OCI-LY1 (cell line): Measurements from ENCODE around the gene CCBE1.

Source experiments
- H2AFZ ChIP-seq: fragments of 200-600 bp; sonication (generic), shearing (Covaris generic); 2 replicates; pipeline ENCODE4 v1.6.0; 2014; ENCODE audit warnings: antibody characterized with exemption, mild to moderate bottlenecking, low read length
- H3F3A ChIP-seq: fragments of 200-600 bp; sonication (generic), shearing (Covaris generic); 2 replicates; pipeline ENCODE4 v1.6.0; 2014; ENCODE audit warnings: mild to moderate bottlenecking, antibody characterized with exemption, low read length, moderate library complexity; ENCODE audit not compliant: insufficient read depth
- H3K27ac ChIP-seq: fragments of 200-600 bp; sonication (generic); 2 replicates; pipeline ENCODE4 v1.5.1; 2014; ENCODE audit warnings: low read length, mixed run types, mild to moderate bottlenecking, low read depth; ENCODE audit not compliant: poor library complexity, severe bottlenecking
- H3K27me3 ChIP-seq: fragments of 200-600 bp; sonication (generic); 2 replicates; pipeline ENCODE4 v1.6.0; 2014; ENCODE audit warnings: antibody characterized with exemption, mild to moderate bottlenecking, low read length, moderate library complexity; ENCODE audit not compliant: insufficient read depth
- H3K36me3 ChIP-seq: fragments of 200-600 bp; sonication (generic); 2 replicates; pipeline ENCODE4 v1.6.1; 2014; ENCODE audit warnings: mild to moderate bottlenecking, antibody characterized with exemption, low read length, moderate library complexity, mixed read lengths; ENCODE audit not compliant: insufficient read depth
- H3K4me1 ChIP-seq: fragments of 200-600 bp; sonication (generic); 2 replicates; pipeline ENCODE4 v1.5.1; 2014; ENCODE audit warnings: mild to moderate bottlenecking, low read length, moderate library complexity; ENCODE audit not compliant: insufficient read depth, severe bottlenecking
- H3K4me2 ChIP-seq: fragments of 200-600 bp; sonication (generic), shearing (Covaris generic); 2 replicates; pipeline ENCODE4 v1.6.1; 2014; ENCODE audit warnings: low read length
- H3K4me3 ChIP-seq: fragments of 200-600 bp; sonication (generic); 2 replicates; pipeline ENCODE4 v1.5.1; 2014; ENCODE audit warnings: low read length, low read depth, mild to moderate bottlenecking, mixed read lengths; ENCODE audit not compliant: poor library complexity, severe bottlenecking
- H3K79me2 ChIP-seq: fragments of 200-600 bp; shearing (Covaris generic); 2 replicates; pipeline ENCODE4 v1.6.1; 2016; ENCODE audit warnings: mixed run types, low read length, mixed read lengths; ENCODE audit not compliant: insufficient read depth
- H3K9ac ChIP-seq: fragments of 200-600 bp; sonication (generic), shearing (Covaris generic); 2 replicates; pipeline ENCODE4 v1.6.1; 2014; ENCODE audit warnings: mild to moderate bottlenecking, low read length, mixed read lengths
- H3K9me2 ChIP-seq: fragments of 200-600 bp; sonication (generic), shearing (Covaris generic); 2 replicates; pipeline ENCODE4 v1.6.1; 2014; ENCODE audit warnings: low read depth, mild to moderate bottlenecking, low read length, mixed read lengths
- H3K9me3 ChIP-seq: fragments of 200-600 bp; shearing (Covaris generic); 2 replicates; pipeline ENCODE4 v1.6.1; 2014; ENCODE audit warnings: low read length, mixed read lengths
- H4K20me1 ChIP-seq: fragments of 200-600 bp; sonication (generic), shearing (Covaris generic); 2 replicates; pipeline ENCODE4 v1.6.0; 2016; ENCODE audit warnings: mild to moderate bottlenecking, low read length; ENCODE audit not compliant: insufficient read depth
- CTCF ChIP-seq: fragments of 200-600 bp; sonication (generic), shearing (Covaris generic); IDR thresholded peaks from 2 replicates; pipeline ENCODE4 v1.5.1; 2017; ENCODE audit warnings: mild to moderate bottlenecking, antibody characterized with exemption, low read length, moderate library complexity, mixed read lengths
- EZH2 ChIP-seq: fragments of 200-600 bp; sonication (generic), shearing (Covaris generic); IDR thresholded peaks from 2 replicates; pipeline ENCODE4 v1.8.0; 2017; ENCODE audit warnings: borderline replicate concordance, mixed run types, mild to moderate bottlenecking, antibody characterized with exemption, low read length, moderate library complexity, mixed read lengths

Gene CCBE1

DNA sequence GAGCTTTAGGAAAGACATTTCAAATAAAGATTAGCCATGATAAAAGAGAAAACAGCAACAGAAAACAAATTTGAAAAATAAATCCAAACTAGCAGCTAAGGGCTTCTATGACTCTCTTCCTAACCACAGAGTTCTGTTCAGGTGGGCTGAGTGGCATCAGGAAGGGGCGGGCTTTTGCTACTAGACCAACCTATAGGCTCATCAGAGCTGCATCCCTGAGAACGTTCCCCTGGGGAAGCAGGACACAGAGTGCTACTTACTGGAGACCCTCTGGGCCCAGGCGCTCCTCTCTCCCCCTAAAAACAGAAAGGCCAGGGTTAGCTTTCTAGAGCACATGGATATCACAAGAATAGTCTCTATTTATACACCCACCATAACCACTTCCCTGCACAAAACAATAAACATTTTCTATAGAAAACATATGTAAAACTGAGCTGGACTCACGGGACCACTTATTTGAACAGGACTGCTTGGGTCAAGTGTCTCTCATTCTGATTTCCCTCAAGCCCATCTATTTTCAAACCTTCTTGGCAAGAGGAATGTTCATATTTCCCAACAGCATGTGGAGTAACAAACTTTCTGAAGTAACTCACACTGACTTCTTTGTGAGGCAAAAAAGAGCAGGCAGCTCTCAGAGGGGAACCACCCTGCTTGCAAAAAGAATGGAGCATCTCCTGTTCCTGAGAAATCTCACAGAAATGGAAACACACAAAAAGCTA is 259.2 kb downstream of the CCBE1 start:
- Histone ChIP-seq H4K20me1 (no peaks in the 10 kb centered on the region), H3K27me3 (no peaks in the 10 kb centered on the region; the same call in 1 of the 2 replicates), H3K4me2 (no peak overlapping the region), H3K4me1 (no peaks in the 10 kb centered on the region), H3K4me3 (no peak overlapping the region), H3K27ac (no peak overlapping the region), H3K79me2 (no peaks in the 10 kb centered on the region), H3K9ac (no peak overlapping the region), H2AFZ (no peak overlapping the region), H3K9me3 (no peaks in the 10 kb centered on the region), H3F3A (no peaks in the 10 kb centered on the region), H3K36me3 (no peaks in the 10 kb centered on the region), H3K9me2 (no peaks in the 10 kb centered on the region)
- TF ChIP-seq EZH2 (no peak), CTCF (no peak)

GRCh38 chr18:59432803-59433597 is 264.2 kb downstream of the CCBE1 start:
- Histone ChIP-seq H4K20me1 (no peaks in the 10 kb centered on the region), H3K4me2 (no peak overlapping the region), H3K9me2 (no peaks in the 10 kb centered on the region), H3K9me3 (no peaks in the 10 kb centered on the region), H3K4me3 (no peak overlapping the region), H3K36me3 (no peaks in the 10 kb centered on the region), H3K79me2 (no peaks in the 10 kb centered on the region), H3K9ac (no peak overlapping the region), H3K27ac (no peak overlapping the region), H3K27me3 (no peaks in the 10 kb centered on the region; the same call in 1 of the 2 replicates), H3K4me1 (no peaks in the 10 kb centered on the region), H3F3A (no peaks in the 10 kb centered on the region), H2AFZ (no peak overlapping the region)
- TF ChIP-seq CTCF (no peak), EZH2 (no peak)

- no peaks in the 10 kb centered on the region for H3K79me2 ChIP-seq
- no peak overlapping the region for H3K4me2 ChIP-seq
- H3K36me3 ChIP-seq = no peaks in the 10 kb centered on the region
- H3K4me1 ChIP-seq = no peaks in the 10 kb centered on the region
- no peak overlapping the region for H2AFZ ChIP-seq
- H3K9me2 ChIP-seq = no peaks in the 10 kb centered on the region
- H3K27ac ChIP-seq = no peak overlapping the region
- H3K4me3 ChIP-seq = no peak overlapping the region
- H3K9me3 ChIP-seq = no peaks in the 10 kb centered on the region
- H3K9ac ChIP-seq = no peak overlapping the region
- H3F3A ChIP-seq = no peaks in the 10 kb centered on the region
- TF ChIP-seq EZH2 = no peak
- TF ChIP-seq CTCF = no peak
- no peaks in the 10 kb centered on the region for H4K20me1 ChIP-seq
- H3K27me3 ChIP-seq = no peaks in the 10 kb centered on the region
Measured at GRCh38 chr18:59431131-59431530, 266.1 kb downstream of the CCBE1 start.
